T-helper 1 cell treated with Interleukin-12 subunit alpha and Interleukin-12 subunit beta and Interleukin-4 antibody, amounts not matched to agents 30 ng/mL and 1 ng/mL, for 36 hours (primary cell): ENCODE results near the gene SARS2. TPM values are rescaled to one million over a fixed set of nuclear protein-coding genes. Genes with fewer than 3 reads are reported as not detected.

Source experiments
- intact Hi-C: fragments of 100-400 bp; cut with micrococcal nuclease; formaldehyde crosslinking; loops from one replicate; pipeline ENCODE4 v1.15.1; 2024
- total RNA-seq: library from RNA; stranded (reverse); gene quantifications from 2 replicates; pipeline ENCODE4 v1.2.3, GENCODE V29; 2022

The SARS2 gene
- total RNA-seq, 1 donor from 2014 or later = 29.5 TPM

- intact Hi-C loops = no loop called here
Observed at GRCh38 chr19:38918526-38918925, 12.0 kb downstream of the SARS2 start.

DNA sequence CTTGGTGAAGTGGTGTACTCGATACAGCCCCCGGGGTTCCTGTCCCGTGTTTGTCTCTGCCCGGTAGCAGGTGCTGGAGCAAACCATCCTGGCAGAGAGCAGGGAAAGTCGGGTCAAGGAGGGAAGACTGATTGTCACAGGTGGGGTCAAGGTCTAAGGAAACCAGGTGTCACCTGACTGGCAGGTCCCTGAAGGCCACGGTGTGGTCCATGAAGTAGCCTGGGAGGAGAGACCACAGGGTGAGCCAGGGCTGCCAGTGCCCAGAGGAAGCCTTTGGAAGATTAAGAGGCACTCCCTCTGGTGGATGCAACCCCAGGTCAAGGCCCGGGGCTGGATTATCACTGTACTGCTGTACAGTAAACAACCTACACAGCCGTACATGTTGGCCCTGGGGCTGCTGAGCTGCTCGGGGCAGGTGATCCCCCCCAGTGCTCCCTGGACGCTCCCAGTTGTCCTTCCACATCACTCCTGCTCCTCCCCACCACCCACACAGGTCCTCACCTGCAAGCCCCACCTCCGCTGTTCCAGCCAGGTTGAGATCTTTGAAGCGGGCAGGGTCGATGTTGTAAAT is 12.6 kb downstream of the SARS2 start:
- intact Hi-C loops = no loop called here

- intact Hi-C loops = no loop called here
Observed at GRCh38 chr19:38917516-38917915, 13.0 kb downstream of the SARS2 start.

DNA sequence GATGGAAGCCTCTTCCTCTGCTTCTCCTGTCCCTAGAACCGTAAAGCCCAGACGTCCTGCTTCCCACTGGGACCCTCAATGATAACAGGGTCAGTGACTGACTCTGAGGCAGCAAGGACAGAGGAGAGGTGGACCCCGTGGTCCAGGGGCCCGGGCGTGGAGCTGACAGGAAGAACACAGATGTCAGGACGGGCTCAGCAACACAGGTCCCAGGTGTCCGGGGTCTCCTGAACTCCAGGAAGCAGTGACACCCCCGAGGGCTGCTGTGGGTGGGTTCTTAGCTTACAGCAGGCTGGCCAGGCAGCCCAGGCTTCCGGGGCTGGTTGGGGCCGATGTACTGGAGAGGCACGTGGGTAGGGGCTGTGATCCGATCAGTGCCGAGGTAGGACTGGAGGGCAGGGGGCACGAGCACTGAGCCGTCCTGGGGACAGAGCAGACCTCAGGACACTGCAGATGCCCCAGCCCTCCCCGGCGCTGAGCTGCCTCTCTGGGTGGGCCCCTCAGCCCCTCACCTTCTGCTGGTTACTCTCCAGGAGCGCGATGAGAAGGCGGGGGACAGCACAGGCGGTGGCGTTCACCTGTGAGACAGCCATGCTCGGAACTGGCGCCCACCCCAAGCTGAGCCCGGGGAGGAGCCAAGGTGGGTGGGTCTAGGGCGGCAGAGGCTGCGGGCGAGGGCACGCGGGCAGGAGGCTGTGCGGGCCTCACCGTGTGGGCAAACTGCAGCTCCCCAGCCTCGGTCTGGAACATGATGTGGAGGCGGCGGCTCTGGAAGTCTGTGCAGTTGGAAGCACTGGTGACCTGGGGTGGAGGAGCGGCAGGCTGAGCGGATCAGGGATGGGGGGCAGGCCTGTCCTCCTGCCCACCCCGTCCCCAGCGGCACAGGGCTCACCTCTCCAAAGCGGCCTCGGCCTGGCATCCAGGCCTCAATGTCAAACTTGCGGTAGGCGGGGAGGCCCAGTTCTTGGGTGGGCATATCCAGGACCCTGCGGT is 14.9 kb downstream of the SARS2 start:
- intact Hi-C loops = no loop called here

- intact Hi-C loops = no loop called here
Observed at GRCh38 chr19:38913958-38914357, 16.6 kb downstream of the SARS2 start.

DNA sequence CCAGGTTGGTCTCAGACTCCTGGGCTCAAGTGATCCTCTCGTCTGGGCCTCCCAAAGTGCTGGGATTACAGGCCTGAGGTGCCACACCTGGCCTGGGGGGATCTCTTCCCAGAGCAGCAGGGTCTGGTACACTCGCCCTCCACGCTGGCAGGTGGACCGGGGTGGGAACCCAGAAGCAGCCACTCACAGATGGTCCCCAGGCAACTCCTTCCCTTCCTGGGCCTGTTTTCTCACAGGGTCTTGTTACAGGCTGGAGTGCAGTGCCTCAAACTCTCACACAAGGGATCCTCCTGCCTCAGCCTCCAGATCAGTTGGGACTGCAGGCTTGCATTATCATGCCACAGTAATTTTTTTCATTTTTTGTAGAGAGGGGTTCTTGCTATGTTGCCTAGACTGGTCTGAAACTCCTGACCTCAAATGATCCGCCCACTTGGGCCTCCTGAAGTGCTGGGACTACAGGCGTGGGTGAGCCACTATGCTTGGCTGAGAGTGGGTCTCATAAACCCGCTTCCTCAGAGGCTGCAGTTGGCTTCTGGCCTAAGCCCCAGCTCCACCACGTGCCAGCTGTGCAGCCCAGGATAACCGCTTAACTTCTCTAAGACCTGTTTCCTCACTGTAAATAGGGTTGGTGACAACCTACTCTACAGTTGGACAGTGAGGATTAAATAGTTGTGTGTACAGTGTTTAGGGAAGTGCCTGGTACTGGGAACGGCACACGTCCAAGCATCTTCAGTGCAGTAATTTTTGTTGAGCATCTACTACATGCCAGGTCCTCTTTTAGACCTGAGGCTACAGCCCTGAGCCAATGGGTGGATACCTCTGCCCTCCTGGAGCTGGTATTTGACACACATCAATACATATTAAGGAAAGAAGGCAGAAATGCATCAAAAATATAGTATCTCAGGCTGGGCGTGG is 17.7 kb downstream of the SARS2 start:
- intact Hi-C loops = no loop called here

DNA sequence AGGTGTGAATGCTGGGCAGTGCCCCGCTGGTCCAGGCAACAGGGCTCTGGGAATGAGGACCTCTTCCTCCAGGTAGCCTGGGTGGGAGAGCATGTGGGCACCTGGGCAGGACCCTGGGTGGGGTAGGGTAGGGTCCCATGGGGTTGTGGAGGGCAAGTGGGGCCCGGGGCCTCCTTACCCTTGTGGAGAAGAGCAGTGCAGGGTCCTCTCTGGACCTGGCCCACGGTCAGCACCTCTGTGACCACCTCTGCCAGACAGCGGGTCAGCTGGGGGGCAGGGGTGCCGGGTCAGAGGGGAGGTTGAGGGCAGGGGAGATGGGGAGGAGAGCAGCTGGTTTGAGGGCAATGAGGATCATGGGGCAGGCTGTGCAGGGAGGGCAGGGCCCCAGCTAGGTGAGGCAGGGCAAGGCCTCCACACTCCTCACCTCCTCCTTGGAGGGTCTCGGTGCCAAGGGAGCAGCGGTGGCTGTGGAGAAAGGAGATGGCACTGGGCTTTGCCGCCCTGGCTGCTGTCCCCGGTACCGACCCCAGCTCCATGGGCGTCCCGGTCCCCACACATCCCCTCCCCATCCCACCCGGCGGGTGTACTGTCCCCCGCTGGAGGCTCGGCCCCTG is 19.1 kb downstream of the SARS2 start:
- intact Hi-C loops = no loop called here

GRCh38 chr19:38910488-38910887 is 20.1 kb downstream of the SARS2 start:
- intact Hi-C loops = no loop called here

DNA sequence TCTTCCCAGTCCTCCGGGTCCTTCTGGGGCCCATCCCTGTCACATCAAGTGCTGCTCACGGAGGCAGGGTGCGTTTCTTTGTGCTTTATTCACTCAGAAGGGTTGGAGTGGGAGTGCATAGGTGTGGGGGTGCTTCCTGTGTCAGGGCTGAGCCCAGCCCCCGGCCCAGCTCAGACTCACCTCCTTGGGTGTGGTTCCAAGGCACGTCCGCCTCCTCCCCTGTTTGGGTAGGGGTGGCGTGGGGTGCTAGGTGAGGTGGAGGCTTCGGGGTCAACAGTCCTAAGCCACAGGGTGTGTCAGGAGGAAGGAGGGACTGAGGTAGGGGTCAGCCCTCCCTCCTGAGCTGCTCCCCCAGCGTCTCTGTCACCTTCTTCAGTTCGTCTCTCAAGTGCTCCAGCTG is 21.7 kb downstream of the SARS2 start:
- intact Hi-C loops = no loop called here

GRCh38 chr19:38907670-38908069 is 22.9 kb downstream of the SARS2 start:
- intact Hi-C loops = no loop called here

DNA sequence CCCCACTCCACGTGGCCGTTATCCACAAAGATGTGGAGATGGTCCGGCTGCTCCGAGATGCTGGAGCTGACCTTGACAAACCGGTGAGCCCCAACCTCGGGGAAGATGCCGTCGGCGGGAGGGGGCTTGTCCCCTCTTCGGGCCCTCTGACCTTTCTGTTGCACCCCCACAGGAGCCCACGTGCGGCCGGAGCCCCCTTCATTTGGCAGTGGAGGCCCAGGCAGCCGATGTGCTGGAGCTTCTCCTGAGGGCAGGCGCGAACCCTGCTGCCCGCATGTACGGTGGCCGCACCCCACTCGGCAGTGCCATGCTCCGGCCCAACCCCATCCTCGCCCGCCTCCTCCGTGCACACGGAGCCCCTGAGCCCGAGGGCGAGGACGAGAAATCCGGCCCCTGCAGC is 23.3 kb downstream of the SARS2 start:
- intact Hi-C loops = no loop called here

GRCh38 chr19:38905620-38906019 is 24.9 kb downstream of the SARS2 start:
- intact Hi-C loops = no loop called here

DNA sequence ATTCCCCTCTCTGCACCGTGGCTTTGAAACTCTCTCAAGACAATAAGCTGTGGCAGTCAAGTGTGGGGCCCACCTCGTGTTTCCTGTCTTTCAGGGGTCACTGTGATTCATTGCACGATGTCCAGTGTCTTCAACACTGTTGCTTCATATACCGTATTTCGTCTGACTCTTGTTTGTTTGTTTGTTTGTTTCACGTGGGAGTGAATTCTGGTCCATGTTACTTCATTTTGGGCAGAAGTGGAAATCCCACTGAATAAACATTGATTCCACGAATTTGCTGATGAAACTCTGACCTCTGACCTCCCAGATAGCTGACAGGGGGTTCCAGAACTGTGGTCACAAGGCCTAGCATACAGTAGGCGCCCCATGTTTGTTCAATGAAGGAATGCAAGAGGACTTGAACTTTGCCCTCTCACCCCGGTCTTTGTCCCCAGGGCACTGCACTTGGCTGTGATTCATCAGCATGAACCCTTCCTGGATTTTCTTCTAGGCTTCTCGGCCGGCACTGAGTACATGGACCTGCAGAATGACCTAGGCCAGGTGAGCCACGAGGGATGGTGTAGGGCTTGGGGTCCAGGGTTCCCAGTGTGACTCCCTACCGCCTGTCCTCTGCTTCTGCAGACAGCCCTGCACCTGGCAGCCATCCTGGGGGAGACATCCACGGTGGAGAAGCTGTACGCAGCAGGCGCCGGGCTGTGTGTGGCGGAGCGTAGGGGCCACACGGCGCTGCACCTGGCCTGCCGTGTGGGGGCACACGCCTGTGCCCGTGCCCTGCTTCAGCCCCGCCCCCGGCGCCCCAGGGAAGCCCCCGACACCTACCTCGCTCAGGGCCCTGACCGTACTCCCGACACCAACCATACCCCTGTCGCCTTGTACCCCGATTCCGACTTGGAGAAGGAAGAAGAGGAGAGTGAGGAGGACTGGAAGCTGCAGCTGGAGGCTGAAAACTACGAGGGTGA is 25.7 kb downstream of the SARS2 start:
- intact Hi-C loops = no loop called here

DNA sequence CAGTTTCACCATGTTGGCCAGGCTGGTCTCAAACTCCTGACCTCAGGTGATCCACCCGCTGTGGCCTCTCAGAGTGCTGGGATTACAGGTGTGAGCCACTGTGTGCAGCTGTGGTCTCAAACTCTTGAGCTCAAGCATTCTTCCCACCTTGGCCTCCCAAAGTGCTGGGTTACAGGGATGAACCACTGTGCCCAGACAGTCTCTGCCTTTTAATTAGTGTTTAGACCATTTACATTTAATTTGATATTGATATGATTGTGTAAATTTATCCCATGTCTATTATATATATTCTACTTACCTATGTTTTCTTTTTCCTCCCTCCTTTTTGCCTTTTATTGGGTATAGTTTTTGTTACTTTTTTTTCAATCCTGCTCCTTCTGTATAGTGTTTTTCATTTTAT is 28.9 kb downstream of the SARS2 start:
- intact Hi-C loops = no loop called here

DNA sequence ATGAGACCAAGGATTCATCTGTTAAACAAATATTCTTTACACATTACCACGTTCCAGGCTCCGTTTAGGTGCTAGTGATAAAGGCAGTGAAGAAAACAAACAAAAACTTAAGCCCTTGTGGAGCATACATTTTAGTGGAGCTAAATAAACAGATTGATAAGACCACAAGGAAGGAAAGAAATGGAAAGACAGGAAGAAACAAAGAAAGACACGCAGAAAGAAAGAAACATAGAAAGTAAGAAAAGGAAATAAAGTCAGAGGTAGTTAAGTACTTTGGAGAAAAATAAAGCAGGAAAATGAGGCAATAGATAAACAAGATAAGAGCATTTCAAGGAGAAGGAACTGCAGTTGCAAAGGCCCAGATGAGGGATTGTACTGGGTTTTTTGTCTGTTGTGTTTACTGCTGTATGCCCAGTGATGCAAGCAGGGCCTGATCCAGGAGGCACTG is 29.8 kb downstream of the SARS2 start:
- intact Hi-C loops = no loop called here

- intact Hi-C loops = no loop called here
Observed at GRCh38 chr19:38900202-38900629, 30.3 kb downstream of the SARS2 start.

DNA sequence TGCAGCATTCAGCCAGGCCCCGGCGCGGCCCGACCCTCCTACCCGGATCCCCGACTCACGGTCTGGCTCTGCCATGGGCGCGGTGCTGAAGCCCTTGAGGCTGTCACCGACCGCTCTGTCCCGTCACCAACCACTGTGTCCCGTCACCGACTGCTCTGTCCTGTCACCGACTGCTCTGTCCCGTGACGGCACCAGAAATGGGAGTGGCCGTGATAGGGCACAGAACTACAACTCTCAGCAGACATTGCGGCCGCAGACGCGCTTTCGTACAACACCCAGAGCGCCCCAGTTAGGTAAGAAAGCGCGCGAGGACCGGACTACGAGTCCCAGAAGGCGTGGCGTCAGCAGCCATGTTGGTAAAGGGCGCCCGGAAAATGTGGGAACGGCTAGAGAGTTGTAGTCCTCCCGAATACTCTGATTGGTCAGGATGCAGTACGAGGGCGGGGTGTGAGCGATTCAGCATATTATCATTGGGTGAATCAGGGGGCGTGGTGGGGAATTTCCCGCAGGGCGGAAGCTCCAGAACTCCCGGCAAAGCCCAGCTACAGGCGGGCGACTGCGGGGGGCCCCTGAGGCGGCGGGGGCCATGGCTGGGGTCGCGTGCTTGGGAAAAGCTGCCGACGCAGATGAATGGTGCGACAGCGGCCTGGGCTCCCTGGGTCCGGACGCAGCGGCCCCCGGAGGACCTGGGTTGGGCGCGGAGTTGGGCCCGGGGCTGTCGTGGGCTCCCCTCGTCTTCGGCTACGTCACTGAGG is 30.9 kb downstream of the SARS2 start, which contains the start of the genes NFKBIB and SIRT2:
NFKBIB (plus strand) TSS at position 523 of the 755 bp plus-strand sequence; CDS start at position 587, 64 bp downstream.
SIRT2 (minus strand) TSS at position 172 of the 755 bp plus-strand sequence; CDS start at position 75, 97 bp downstream.
- intact Hi-C loops = loop anchor here (1.0 kb wide), 12 partner anchors 12 to 564 kb away; partner anchors contain the start of genes ACTN4, CATSPERG, ECH1 and EIF3K

DNA sequence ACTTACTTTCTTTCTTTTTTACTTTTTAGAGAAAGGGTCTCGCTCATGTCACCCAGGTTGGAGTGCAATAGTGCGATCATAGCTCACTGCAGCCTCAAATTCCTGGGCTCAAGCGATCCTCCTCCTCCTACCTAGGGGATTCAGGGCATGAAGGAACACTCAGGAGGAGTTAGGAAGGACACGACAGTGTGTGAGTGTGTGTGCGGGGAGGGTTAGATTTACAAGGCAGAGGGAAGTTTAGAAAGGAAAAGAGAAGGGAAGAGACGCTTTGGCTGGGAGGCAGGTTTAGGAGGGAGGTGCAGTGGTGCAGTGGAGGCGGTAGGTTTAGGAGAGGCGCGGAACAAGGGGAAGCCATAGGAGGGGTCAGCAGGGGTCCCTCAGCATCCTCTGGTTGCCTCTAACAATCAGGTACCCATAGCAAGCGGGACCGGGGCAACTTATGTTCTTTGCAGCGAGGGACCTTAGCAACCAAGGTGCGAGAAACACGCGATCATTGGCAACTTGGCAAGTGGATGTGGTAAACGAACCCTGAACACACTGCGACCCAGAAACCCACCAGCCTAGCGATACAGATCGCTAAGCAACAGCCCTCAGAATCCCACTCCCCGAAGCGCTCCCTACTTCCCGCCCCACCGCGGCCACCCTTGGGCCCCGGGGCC is 31.6 kb downstream of the SARS2 start:
- intact Hi-C loops = loop anchor here (1.0 kb wide), 12 partner anchors 12 to 564 kb away; partner anchors contain the start of genes ACTN4, CATSPERG, ECH1 and EIF3K
